ENCODE measurements around the gene DDX11.
"Not testable (repeated sequence)": the region's sequence is repeated elsewhere in the genome, so short reads cannot be mapped to it uniquely, and the experiment has no call there.

DNA sequence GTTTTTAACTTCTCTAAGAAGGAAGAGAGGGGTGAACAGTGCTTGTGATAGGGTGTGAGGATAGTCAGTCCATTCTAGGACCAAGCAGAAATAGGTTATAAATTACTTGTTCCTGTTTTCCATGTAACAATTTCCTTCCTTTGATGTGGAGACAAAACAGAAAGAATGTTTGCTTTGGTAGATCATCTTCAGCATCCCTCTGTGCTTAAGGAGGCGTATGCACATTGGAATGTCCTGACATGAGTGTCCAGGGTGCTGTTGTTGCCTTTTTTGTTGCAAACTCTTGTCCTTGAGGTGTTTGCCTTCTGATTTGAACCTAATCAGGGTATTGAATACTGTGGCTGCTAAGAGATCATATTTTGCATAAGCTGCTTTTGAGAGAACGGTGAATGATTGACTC, 23.5 kb upstream of the DDX11 start:
- TF ChIP-seq POLR2A (IDR thresholded peaks at IDR 0.05): not testable (repeated sequence)
- TF ChIP-seq, protein P1, sequence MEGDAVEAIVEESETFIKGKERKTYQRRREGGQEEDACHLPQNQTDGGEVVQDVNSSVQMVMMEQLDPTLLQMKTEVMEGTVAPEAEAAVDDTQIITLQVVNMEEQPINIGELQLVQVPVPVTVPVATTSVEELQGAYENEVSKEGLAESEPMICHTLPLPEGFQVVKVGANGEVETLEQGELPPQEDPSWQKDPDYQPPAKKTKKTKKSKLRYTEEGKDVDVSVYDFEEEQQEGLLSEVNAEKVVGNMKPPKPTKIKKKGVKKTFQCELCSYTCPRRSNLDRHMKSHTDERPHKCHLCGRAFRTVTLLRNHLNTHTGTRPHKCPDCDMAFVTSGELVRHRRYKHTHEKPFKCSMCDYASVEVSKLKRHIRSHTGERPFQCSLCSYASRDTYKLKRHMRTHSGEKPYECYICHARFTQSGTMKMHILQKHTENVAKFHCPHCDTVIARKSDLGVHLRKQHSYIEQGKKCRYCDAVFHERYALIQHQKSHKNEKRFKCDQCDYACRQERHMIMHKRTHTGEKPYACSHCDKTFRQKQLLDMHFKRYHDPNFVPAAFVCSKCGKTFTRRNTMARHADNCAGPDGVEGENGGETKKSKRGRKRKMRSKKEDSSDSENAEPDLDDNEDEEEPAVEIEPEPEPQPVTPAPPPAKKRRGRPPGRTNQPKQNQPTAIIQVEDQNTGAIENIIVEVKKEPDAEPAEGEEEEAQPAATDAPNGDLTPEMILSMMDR (IDR thresholded peaks at IDR 0.05): not testable (repeated sequence)
